NT2/D1 (cell line): ENCODE results near the gene PCDHGA11.
"Not testable (repeated sequence)": the region's sequence is repeated elsewhere in the genome, so short reads cannot be mapped to it uniquely, and the experiment has no call there.

Experiments
- DNase-seq: peaks from one replicate; pipeline ENCODE4 v3.0.0-alpha.2; 2011; ENCODE audit warnings: low read depth, low spot score
- H3K27me3 ChIP-seq: 2 replicates; pipeline ENCODE4 v1.6.0; 2011; ENCODE audit warnings: mild to moderate bottlenecking; ENCODE audit not compliant: insufficient read length, insufficient read depth
- H3K36me3 ChIP-seq: 2 replicates; pipeline ENCODE4 v1.6.1; 2011; ENCODE audit warnings: mild to moderate bottlenecking, low read length, mixed read lengths; ENCODE audit not compliant: insufficient read depth, insufficient read length
- H3K4me1 ChIP-seq: 2 replicates; pipeline ENCODE4 v1.5.1; 2011; ENCODE audit not compliant: insufficient read depth, insufficient read length
- H3K4me3 ChIP-seq: 2 replicates; pipeline ENCODE4 v1.5.1; 2011; ENCODE audit warnings: low read depth; ENCODE audit not compliant: insufficient read length
- H3K9ac ChIP-seq: 2 replicates; pipeline ENCODE4 v1.6.0; 2011; ENCODE audit warnings: low read depth; ENCODE audit not compliant: insufficient read length
- H3K9me3 ChIP-seq: 2 replicates; pipeline ENCODE4 v1.5.1; 2011; ENCODE audit warnings: mild to moderate bottlenecking, low read length; ENCODE audit not compliant: insufficient read depth
- SUZ12 ChIP-seq: IDR thresholded peaks from 2 replicates; pipeline ENCODE4 v1.6.1; 2011; ENCODE audit not compliant: insufficient read length, insufficient read depth; ENCODE audit errors: extremely low read depth
- YY1 ChIP-seq: IDR thresholded peaks from 2 replicates; pipeline ENCODE4 v1.6.1; 2011; ENCODE audit not compliant: insufficient read length, insufficient read depth
- ZNF274 ChIP-seq: IDR thresholded peaks from 2 replicates; pipeline ENCODE4 v1.6.1; 2011; ENCODE audit warnings: mild to moderate bottlenecking, low read depth, low read length

The PCDHGA11 gene

DNA sequence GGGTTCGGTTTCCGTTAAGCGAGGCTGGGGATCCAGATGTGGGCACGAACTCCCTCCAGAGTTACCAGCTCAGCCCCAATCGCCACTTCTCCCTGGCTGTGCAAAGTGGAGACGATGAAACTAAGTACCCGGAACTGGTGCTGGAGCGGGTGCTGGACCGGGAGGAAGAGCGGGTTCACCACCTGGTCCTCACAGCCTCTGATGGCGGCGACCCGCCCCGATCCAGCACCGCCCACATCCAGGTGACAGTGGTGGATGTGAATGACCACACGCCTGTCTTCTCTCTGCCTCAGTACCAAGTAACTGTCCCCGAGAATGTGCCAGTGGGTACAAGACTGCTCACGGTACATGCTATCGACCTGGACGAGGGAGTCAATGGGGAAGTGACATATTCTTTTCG, 37.5 kb upstream of the PCDHGA11 start:
- no peak for DNase-seq
- H3K9ac ChIP-seq, result no peak overlapping the region
- H3K4me3 ChIP-seq, result no peak overlapping the region
- TF ChIP-seq ZNF274 (no peak), YY1 (no peak), SUZ12 (no peak)
- H3K36me3 ChIP-seq, result no peaks in the 10 kb centered on the region
- no peaks in the 10 kb centered on the region; the same call in 1 of the 2 replicates for H3K9me3 ChIP-seq
- H3K27me3 ChIP-seq, result no peaks in the 10 kb centered on the region
- no peaks in the 10 kb centered on the region for H3K4me1 ChIP-seq

DNA sequence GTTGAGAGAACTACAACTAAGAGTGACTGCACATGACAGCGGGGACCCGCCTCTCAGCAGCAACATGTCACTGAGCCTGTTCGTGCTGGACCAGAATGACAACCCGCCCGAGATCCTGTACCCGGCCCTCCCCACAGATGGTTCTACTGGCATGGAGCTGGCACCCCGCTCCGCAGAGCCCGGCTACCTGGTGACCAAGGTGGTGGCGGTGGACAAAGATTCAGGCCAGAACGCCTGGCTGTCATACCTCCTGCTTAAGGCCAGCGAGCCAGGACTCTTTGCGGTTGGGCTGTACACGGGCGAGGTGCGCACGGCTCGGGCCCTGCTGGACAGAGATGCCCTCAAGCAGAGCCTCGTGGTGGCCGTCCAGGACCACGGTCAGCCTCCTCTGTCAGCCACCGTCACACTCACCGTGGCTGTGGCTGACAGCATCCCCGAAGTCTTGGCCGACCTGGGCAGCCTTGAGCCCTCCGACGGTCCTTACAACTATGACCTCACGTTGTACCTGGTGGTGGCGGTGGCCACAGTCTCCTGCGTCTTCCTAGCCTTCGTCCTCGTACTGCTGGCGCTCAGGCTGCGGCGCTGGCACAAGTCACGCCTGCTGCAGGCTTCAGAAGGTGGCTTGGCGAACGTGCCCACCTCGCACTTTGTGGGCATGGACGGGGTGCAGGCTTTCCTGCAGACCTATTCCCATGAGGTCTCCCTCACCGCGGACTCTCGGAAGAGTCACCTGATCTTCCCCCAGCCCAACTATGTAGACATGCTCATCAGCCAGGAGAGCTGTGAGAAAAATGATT, 36.2 kb upstream of the PCDHGA11 start:
- H3K4me3 ChIP-seq, result no peak overlapping the region
- no peaks in the 10 kb centered on the region; the same call in 1 of the 2 replicates for H3K9me3 ChIP-seq
- H3K36me3 ChIP-seq, result no peaks in the 10 kb centered on the region
- DNase-seq, result no peak
- H3K4me1 ChIP-seq, result no peaks in the 10 kb centered on the region
- TF ChIP-seq ZNF274 (no peak), SUZ12 (no peak), YY1 (no peak)
- no peaks in the 10 kb centered on the region for H3K27me3 ChIP-seq
- no peak overlapping the region for H3K9ac ChIP-seq

DNA sequence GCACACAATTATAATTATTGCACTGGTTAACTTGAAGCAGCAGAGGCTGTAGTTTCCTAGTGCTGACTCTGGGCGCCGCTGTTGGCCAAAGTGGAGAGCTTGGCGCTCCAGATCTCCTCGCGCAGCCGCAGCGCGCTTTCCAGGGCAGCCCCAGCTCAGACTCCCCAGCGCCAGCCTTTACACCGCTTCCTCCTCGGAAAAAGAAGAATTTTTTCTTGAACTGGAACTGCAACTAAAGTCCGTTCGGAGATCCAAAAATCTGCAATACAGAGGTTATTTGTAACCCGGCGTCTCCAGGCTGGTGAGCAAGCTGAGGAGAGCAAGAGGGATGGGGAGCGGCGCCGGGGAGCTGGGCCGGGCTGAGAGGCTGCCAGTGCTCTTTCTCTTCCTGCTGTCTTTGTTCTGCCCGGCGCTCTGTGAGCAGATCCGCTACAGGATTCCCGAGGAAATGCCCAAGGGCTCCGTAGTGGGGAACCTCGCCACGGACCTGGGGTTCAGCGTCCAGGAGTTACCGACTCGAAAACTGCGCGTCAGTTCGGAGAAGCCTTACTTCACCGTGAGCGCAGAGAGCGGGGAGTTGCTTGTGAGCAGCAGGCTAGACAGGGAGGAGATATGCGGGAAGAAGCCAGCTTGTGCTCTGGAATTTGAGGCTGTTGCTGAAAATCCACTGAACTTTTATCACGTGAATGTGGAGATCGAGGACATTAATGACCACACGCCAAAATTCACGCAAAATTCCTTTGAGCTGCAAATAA, 33.1 kb upstream of the PCDHGA11 start, which contains the start of gene PCDHGB4:
TSS of gene PCDHGB4 (plus strand) at position 142 of the 755 bp plus-strand sequence. CDS start at position 329, 187 bp downstream.
- not testable (repeated sequence) for H3K9me3 ChIP-seq, H3K9ac ChIP-seq, H3K4me3 ChIP-seq, H3K27me3 ChIP-seq, H3K36me3 ChIP-seq, DNase-seq, H3K4me1 ChIP-seq

DNA sequence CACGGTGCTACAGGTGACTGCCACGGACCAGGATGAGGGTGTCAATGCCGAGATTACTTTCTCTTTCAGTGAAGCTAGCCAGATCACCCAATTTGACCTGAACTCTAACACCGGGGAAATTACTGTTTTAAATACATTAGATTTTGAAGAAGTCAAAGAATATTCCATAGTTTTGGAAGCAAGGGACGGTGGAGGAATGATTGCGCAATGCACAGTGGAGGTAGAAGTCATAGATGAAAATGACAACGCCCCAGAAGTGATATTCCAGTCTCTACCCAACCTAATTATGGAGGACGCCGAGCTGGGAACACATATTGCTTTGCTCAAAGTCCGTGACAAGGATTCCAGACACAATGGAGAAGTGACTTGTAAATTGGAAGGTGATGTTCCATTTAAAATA, 32.2 kb upstream of the PCDHGA11 start:
- Histone ChIP-seq H3K9me3 (peaks cover 10% of the 10 kb centered on the region; the same call in 1 of the 2 replicates), H3K4me1 (no peaks in the 10 kb centered on the region), H3K9ac (no peak overlapping the region), H3K27me3 (no peaks in the 10 kb centered on the region), H3K4me3 (no peak overlapping the region), H3K36me3 (no peaks in the 10 kb centered on the region)
- TF ChIP-seq YY1 (no peak), ZNF274 (no peak), SUZ12 (no peak)
- no peak for DNase-seq

DNA sequence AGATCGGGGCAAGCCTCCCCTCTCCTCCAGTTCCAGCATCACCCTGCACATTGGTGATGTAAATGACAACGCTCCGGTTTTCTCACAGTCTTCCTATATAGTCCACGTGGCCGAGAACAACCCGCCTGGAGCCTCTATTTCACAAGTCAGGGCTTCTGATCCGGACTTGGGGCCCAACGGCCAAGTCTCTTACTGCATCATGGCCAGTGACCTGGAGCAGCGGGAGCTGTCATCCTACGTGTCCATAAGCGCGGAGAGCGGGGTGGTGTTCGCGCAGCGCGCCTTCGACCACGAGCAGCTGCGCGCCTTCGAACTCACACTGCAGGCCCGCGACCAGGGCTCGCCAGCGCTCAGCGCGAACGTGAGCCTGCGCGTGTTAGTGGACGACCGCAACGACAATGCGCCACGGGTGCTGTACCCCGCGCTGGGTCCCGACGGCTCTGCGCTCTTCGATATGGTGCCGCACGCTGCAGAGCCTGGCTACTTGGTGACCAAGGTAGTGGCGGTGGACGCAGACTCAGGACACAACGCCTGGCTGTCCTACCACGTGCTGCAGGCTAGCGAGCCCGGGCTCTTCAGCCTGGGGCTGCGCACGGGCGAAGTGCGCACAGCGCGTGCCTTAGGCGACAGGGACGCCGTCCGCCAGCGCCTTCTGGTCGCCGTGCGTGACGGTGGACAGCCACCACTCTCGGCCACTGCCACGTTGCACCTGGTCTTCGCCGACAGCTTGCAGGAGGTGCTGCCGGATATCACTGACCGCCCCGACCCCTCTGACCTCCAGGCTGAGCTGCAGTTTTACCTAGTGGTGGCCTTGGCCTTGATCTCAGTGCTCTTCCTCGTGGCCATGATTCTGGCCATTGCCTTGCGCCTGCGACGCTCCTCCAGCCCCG, 31.5 kb upstream of the PCDHGA11 start:
- Histone ChIP-seq H3K4me1 (no peaks in the 10 kb centered on the region), H3K9me3 (peaks cover 14% of the 10 kb centered on the region; the same call in 1 of the 2 replicates), H3K27me3 (no peaks in the 10 kb centered on the region), H3K36me3 (no peaks in the 10 kb centered on the region), H3K4me3 (no peak overlapping the region), H3K9ac (no peak overlapping the region)
- TF ChIP-seq SUZ12, result no peak
- no peak for TF ChIP-seq YY1
- no peak for TF ChIP-seq ZNF274
- no peak for DNase-seq

- no peaks in the 10 kb centered on the region for H3K27me3 ChIP-seq
- peaks cover 14% of the 10 kb centered on the region; the same call in 1 of the 2 replicates for H3K9me3 ChIP-seq
These were observed 28.2 kb upstream of the PCDHGA11 start, which contains the start of gene PCDHGA8 for GRCh38 chr5:141392429-141393198. Gene PCDHGA8 (plus strand): TSS chr5:141392633. CDS start chr5:141392814, 181 bp downstream.

More at GRCh38 chr5:141392429-141393198, 28.2 kb upstream of the PCDHGA11 start, which contains the start of gene PCDHGA8:
- Histone ChIP-seq H3K4me1 (no peaks in the 10 kb centered on the region), H3K9ac (no peak within 1 kb of the TSS), H3K4me3 (no peak within 1 kb of the TSS), H3K36me3 (no peaks in the 10 kb centered on the region)
- DNase-seq, result no peak
- TF ChIP-seq SUZ12 (no peak), YY1 (no peak), ZNF274 (no peak)
